Upper lobe of right lung (tissue), 1 donor: ENCODE measurements around the gene CORO2A. TPM values are rescaled to one million over a fixed set of nuclear protein-coding genes. Genes with fewer than 3 reads are reported as not detected.
A peak's percentile ranks its signal among the peaks of the same experiment; 100 is the strongest.

ENCODE experiments used
- ATAC-seq: fragments of 200-7000 bp; cut with Tn5 transposase; one replicate; pipeline ENCODE4 v1.9.1; 2020; ENCODE audit warnings: mild to moderate bottlenecking, moderate library complexity
- DNase-seq: peaks from one replicate; pipeline ENCODE4 v3.0.0-alpha.2; 2020
- H3K27ac ChIP-seq: fragments of 200-600 bp; one replicate; pipeline ENCODE4 v1.8.0; 2022
- H3K27me3 ChIP-seq: fragments of 200-600 bp; one replicate; pipeline ENCODE4 v1.8.0; 2022; ENCODE audit warnings: mild to moderate bottlenecking
- H3K36me3 ChIP-seq: fragments of 200-600 bp; one replicate; pipeline ENCODE4 v1.8.0; 2022
- H3K4me1 ChIP-seq: fragments of 200-600 bp; one replicate; pipeline ENCODE4 v1.8.0; 2022
- H3K4me3 ChIP-seq: fragments of 200-600 bp; one replicate; pipeline ENCODE4 v1.8.0; 2022; ENCODE audit warnings: mild to moderate bottlenecking
- H3K9me3 ChIP-seq: fragments of 200-600 bp; one replicate; pipeline ENCODE4 v1.8.0; 2022
- CTCF ChIP-seq: fragments of 200-600 bp; IDR thresholded peaks from one replicate; pipeline ENCODE4 v1.8.0; 2022; ENCODE audit warnings: antibody characterized with exemption
- intact Hi-C: fragments of 100-400 bp; cut with DNase I; formaldehyde crosslinking; loops from one replicate; pipeline ENCODE4 v1.11.0; 2022
- total RNA-seq: library from RNA; stranded (reverse); fragmentation: NEBNext Ultra II Directional; extraction: Animal tissue kit (Norgen Biotek cat#: 25700); gene quantifications from one replicate; pipeline ENCODE4 v1.2.1, GENCODE V29; 2021
- donor health status: DM: no; HTN: yes; CAD: no; lungs with severe emphysema.

The CORO2A gene
- total RNA-seq, 1 donor from 2014 or later, result 20.0 TPM

- Histone ChIP-seq H3K9me3 (no peaks in the 10 kb centered on the region), H3K36me3 (peaks cover 84% of the 10 kb centered on the region), H3K4me3 (no peak overlapping the region), H3K4me1 (peaks cover 6% of the 10 kb centered on the region), H3K27ac (no peak overlapping the region), H3K27me3 (no peaks in the 10 kb centered on the region)
- intact Hi-C loops, result no loop called here
- ATAC-seq, result peak; percentile 26
- TF ChIP-seq CTCF, result no peak
- DNase-seq, result peak; percentile 43
Observed at GRCh38 chr9:98230304-98230703, 37.9 kb upstream of the CORO2A start.

- intact Hi-C loops, result no loop called here
Observed at GRCh38 chr9:98229620-98230019, 37.2 kb upstream of the CORO2A start.

GRCh38 chr9:98229090-98229395 lies 36.6 kb upstream of the CORO2A start:
- Histone ChIP-seq H3K36me3 (peaks cover 79% of the 10 kb centered on the region), H3K27me3 (no peaks in the 10 kb centered on the region), H3K9me3 (no peaks in the 10 kb centered on the region), H3K4me3 (no peak overlapping the region), H3K4me1 (peaks cover 6% of the 10 kb centered on the region), H3K27ac (no peak overlapping the region)
- DNase-seq (no peak), ATAC-seq (no peak)
- intact Hi-C loops, result no loop called here
- no peak for TF ChIP-seq CTCF

More at GRCh38 chr9:98229620-98230019, 37.2 kb upstream of the CORO2A start:
- TF ChIP-seq CTCF, result no peak
- Histone ChIP-seq H3K4me1 (peaks cover 6% of the 10 kb centered on the region), H3K9me3 (no peaks in the 10 kb centered on the region), H3K27me3 (no peaks in the 10 kb centered on the region), H3K36me3 (peaks cover 82% of the 10 kb centered on the region), H3K4me3 (no peak overlapping the region), H3K27ac (no peak overlapping the region)
- ATAC-seq (no peak), DNase-seq (no peak)

- peaks cover 74% of the 10 kb centered on the region for H3K36me3 ChIP-seq
- intact Hi-C loops, result no loop called here
- DNase-seq (no peak), ATAC-seq (no peak)
- H3K9me3 ChIP-seq, result no peaks in the 10 kb centered on the region
- no peak overlapping the region for H3K4me3 ChIP-seq
- no peak overlapping the region for H3K27ac ChIP-seq
- TF ChIP-seq CTCF, result no peak
- no peaks in the 10 kb centered on the region for H3K27me3 ChIP-seq
- H3K4me1 ChIP-seq, result peaks cover 7% of the 10 kb centered on the region
Observed at GRCh38 chr9:98228392-98229089, 36.1 kb upstream of the CORO2A start.

- ATAC-seq (no peak), DNase-seq (no peak)
- Histone ChIP-seq H3K27ac (no peak overlapping the region), H3K36me3 (peaks cover 68% of the 10 kb centered on the region), H3K27me3 (no peaks in the 10 kb centered on the region), H3K9me3 (no peaks in the 10 kb centered on the region), H3K4me1 (peaks cover 11% of the 10 kb centered on the region), H3K4me3 (no peak overlapping the region)
- intact Hi-C loops, result no loop called here
- no peak for TF ChIP-seq CTCF
Observed at GRCh38 chr9:98227883-98228282, 35.4 kb upstream of the CORO2A start.

- TF ChIP-seq CTCF, result no peak
- Histone ChIP-seq H3K9me3 (no peaks in the 10 kb centered on the region), H3K4me3 (no peak overlapping the region), H3K27me3 (no peaks in the 10 kb centered on the region), H3K4me1 (peaks cover 11% of the 10 kb centered on the region), H3K36me3 (peaks cover 60% of the 10 kb centered on the region), H3K27ac (no peak overlapping the region)
- DNase-seq (no peak), ATAC-seq (no peak)
- intact Hi-C loops, result no loop called here
Observed at GRCh38 chr9:98226957-98227356, 34.5 kb upstream of the CORO2A start.
